Activated CD8-positive, alpha-beta memory T cell treated with anti-CD3 and anti-CD28 coated beads for 48 hours (primary cell): ENCODE data around the gene TDRD1.
"Not testable (repeated sequence)": the region's sequence is repeated elsewhere in the genome, so short reads cannot be mapped to it uniquely, and the experiment has no call there.

Source experiments
- DNase-seq, 3 experiments: peaks; one replicate each; pipeline ENCODE4 v3.0.0-alpha.2; 2020; ENCODE audit warnings: low read depth in 2 of 3, low spot score in 2 of 3

The TDRD1 gene, protein sequence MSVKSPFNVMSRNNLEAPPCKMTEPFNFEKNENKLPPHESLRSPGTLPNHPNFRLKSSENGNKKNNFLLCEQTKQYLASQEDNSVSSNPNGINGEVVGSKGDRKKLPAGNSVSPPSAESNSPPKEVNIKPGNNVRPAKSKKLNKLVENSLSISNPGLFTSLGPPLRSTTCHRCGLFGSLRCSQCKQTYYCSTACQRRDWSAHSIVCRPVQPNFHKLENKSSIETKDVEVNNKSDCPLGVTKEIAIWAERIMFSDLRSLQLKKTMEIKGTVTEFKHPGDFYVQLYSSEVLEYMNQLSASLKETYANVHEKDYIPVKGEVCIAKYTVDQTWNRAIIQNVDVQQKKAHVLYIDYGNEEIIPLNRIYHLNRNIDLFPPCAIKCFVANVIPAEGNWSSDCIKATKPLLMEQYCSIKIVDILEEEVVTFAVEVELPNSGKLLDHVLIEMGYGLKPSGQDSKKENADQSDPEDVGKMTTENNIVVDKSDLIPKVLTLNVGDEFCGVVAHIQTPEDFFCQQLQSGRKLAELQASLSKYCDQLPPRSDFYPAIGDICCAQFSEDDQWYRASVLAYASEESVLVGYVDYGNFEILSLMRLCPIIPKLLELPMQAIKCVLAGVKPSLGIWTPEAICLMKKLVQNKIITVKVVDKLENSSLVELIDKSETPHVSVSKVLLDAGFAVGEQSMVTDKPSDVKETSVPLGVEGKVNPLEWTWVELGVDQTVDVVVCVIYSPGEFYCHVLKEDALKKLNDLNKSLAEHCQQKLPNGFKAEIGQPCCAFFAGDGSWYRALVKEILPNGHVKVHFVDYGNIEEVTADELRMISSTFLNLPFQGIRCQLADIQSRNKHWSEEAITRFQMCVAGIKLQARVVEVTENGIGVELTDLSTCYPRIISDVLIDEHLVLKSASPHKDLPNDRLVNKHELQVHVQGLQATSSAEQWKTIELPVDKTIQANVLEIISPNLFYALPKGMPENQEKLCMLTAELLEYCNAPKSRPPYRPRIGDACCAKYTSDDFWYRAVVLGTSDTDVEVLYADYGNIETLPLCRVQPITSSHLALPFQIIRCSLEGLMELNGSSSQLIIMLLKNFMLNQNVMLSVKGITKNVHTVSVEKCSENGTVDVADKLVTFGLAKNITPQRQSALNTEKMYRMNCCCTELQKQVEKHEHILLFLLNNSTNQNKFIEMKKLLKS

DNA sequence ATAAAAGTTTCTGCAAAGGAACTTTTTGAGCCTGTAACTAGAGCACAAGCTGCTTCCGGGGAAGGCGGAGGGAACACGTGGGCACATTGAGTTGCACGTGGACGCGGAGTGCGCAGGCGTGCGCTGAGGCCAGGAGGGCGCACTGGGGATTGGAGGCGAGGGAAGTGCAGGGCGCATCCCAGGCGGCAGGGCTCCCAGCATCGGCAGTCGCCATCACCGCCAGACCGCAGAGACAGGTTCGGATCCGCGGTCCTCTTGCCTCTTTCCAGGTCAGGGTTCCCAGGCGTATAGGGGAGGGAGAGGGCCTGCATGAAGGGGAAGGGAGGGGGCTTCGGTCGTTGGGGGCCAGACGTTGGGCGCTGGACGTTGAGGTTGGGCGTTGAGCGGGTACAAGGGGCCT is at the start of gene TDRD1:
TSS of gene TDRD1 (plus strand) at position 206 of the 400 bp plus-strand sequence. CDS start 8,479 bp downstream, outside the sequence.
- DNase-seq, result no peak

GRCh38 chr10:114131094-114131493 is 48.1 kb upstream of the TDRD1 start:
- DNase-seq, result no peak

- DNase-seq, result no peak
Measured at GRCh38 chr10:114135476-114135875, 43.7 kb upstream of the TDRD1 start.

DNA sequence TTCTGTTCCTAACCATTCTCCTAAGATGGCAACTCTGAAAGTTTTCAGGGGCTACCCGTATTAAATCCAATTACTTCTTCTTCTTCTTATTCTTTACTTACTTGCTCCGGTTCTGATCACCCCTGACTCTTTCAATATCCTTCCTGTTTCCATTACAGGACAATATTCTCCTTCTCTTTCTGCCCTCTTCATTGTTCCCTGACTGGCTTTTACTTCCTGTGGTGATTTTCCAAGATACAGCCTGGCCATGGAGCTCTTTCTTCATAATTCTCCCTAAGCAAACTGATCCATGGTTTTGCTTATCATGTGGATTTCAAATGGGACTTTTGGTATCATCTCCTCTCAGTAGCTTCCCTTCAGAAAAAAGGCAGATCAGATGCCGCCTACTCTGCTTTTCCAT is 40.6 kb upstream of the TDRD1 start:
- DNase-seq, result no peak

DNA sequence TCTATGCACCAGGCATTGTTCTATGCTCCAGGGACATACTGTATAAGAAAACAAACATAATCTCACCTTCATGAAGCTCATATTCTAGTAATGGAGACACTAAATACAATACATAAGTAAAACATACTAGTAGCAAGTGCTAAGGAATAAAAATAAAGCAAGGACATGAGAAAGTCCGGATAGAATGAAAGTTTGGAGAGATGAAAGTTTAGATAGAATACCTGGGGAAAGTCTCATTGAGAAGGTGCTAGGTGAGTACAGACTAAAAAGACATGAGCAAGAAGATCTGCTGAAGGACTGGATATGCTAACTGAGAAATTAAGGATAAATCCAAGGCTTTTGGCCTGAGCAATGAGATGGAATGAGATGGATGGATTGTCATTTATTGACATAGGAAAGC is 39.1 kb upstream of the TDRD1 start:
- no peak for DNase-seq

GRCh38 chr10:114140827-114141226 is 38.3 kb upstream of the TDRD1 start:
- not testable (repeated sequence) for DNase-seq

- DNase-seq, result no peak
Measured at GRCh38 chr10:114142018-114142417, 37.1 kb upstream of the TDRD1 start.

- no peak for DNase-seq
Measured at GRCh38 chr10:114143160-114143559, 36.0 kb upstream of the TDRD1 start.

DNA sequence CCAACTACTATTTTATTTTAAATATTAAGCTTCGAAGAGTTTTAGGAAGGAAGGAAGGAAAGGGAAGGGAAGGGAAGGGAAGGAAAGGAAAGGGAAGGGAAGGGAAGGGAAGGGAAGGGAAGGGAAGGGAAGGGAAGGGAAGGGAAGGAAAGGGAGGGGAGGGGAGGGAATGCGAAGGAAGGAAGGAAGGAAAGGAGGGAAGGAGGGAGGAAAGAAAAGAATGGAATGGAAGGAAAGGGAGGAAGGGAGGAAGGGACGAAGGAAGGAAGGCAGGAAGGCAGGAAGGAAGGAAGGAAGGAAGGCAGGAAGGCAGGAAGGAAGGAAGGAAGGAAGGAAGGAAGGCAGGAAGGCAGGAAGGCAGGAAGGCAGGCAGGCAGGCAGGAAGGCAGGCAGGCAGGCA is 29.7 kb upstream of the TDRD1 start:
- DNase-seq, result not testable (repeated sequence)

DNA sequence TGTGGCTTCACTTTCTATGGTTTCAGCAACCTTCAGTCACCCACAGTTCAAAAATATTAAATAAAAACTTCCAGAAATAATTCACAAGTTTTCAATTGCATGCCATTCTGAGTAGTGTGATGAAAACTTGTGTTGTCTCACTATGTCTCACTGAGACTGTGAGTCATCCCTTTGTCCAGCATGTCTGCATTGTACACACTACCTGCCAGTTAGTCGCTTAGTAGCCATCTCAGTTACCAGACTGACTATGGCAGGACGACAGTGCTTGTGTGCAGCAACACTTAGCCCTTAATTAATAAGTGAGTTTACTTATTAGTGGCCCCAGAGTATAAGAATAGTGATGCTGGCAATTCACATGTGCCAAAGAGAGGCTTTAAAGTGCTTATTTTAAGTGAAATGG is 27.7 kb upstream of the TDRD1 start:
- no peak for DNase-seq

DNA sequence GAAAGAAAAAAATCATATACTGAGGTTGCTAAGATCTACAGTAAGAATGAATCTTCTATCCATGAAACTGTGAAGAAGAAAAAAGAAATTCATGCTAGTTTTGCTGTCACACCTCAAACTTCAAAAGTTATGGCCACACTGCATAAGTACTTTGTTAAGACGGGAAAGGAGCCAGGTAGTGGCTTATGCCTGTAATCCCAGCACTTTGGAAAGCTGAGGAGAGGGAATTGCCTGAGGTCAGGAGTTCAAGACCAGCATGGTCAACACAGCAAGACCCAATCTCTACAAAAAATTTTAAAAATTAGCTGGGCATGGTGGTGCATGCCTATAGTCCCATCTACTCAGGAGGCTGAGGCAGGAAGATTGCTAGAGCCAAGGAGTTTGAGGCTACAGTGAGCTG is 27.3 kb upstream of the TDRD1 start:
- DNase-seq, result no peak

- DNase-seq, result no peak
Measured at GRCh38 chr10:114157912-114158311, 21.2 kb upstream of the TDRD1 start.

DNA sequence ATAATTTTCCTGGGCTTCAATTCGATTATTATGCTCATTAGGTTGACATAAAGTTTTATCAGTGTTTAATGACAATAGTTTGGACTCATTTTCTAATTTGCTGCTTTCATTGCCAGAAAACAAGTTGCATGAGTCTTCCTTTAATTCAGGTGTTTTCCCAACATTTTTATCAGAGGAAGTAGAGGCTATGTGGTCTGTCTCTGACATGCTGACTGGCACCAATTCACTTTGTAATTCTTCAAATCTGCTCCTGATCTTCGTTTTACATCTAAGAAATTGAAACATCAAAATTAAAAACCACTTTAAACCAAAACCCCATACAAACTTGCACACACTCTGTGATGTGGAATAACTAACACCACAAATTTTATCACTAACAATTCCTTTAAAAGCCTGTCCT is 16.1 kb upstream of the TDRD1 start:
- DNase-seq, result no peak

- no peak for DNase-seq
Measured at GRCh38 chr10:114166043-114166442, 13.1 kb upstream of the TDRD1 start.

GRCh38 chr10:114166494-114166893 is 12.7 kb upstream of the TDRD1 start:
- no peak for DNase-seq

GRCh38 chr10:114167985-114168384 is 11.2 kb upstream of the TDRD1 start:
- no peak for DNase-seq

DNA sequence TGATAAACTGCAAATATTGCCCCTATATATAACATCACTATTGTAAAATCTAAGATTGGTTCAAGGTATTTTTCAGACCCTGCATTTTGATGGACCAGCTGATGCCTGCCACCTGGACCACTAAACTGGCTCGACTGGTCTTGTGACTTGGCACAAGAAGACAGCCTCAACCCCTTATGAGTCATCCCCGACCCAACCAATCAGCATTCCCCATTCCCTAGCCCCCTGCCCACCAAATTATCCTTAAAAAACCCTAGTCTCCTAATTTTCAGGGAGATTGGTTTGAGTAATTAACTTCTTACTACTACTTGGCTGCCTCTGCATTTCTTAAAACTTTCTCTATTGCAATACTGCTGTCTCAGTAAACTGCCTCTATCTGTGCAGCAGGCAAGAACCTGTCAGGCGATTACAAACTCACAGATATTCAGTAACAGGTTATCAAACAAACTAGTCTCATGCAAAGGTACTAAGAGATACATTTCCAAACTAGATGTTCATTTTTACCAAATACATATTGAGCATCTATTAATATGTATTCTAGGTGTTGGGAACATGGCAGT is 10.6 kb upstream of the TDRD1 start:
- no peak for DNase-seq

GRCh38 chr10:114172216-114172615 is 6.9 kb upstream of the TDRD1 start:
- DNase-seq, result no peak

DNA sequence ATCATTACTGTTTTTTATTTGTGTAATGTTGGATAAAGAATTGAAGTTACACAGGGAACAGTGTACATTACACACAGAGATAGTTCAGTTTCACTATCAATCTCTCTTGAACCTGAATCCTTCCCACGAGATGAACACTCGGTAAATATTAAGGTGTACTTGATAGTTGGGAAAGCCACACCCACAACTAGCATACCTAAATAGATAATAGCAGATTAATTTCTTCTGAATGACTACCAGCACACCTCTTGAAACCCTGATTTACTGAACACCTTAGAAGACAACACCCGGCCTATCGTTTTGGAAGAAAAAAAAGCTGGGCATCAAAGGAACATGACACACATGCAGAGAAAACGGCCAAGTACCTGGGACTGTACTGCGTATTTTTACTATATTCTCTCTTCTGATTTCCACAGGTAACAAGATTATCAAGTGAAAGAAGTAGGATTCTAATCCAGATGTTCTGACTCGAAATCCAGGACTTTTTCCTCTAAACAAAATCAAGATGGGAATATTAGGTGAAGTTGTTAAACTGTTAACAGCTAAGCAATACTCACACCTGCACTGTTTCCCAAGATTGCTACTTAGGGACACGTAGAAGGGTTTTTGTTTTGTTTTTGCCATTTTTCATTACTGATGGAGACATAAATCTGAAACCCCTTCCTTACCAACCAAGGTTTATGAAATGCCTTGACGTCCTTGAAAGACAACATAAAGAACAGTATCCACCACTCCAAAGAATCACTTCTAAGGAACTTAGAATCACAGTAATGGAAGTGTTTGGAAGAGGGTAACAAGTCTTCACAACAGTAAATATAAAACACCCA is 6.2 kb upstream of the TDRD1 start:
- no peak for DNase-seq

- no peak for DNase-seq
Measured at GRCh38 chr10:114173603-114173920, 5.6 kb upstream of the TDRD1 start.
